ENCODE measurements around the gene LPCAT1. TPM values are rescaled to one million over a fixed set of nuclear protein-coding genes. Genes with fewer than 3 reads are reported as not detected.
A peak's percentile ranks its signal among the peaks of the same experiment; 100 is the strongest.

Gene LPCAT1
- total and polyA plus RNA-seq, 2 of the 13 experiments (the other 11 are each of a cell fraction or from before 2014, with no cell fraction given) = 29.8 to 90.6 TPM

DNA sequence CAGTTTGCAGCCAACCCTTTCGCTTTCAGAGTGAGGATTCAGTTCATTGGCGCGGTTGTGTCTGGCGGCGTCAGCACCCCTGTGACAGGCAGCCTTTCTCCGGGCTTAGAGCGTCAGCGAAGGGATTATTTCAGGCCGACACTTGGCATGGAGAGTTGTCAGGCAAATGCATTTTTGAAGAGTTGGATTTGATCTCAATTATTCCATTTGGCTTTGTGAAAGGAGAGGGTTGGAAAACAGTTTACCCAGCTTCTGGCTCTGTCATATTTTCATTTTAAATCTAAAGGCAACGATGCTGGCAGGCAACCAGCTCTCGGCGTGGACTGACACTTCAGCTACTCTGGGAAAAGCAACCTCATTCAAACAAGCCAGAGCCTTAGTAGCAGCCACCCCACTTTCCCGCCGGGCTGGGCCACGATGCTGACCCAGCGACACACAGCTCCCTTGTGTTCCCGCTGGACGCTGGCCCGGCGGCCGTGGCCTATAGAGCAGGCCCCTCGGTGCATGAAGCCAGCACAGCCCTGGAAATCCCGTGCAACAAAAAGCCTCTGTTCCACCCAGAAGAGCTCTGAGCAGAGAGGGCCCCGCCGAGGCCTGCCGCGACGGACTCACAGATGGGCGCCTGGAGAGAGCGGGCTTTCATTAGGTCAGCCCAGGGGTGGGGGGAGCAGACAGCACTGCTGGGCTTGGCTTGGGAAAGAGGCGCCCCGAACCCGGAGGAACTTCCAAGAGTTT, 28.9 kb upstream of the LPCAT1 start:
- intact Hi-C loops (cut with micrococcal nuclease; ENCODE audit: unreplicated experiment) (no loop called here), in situ Hi-C loops (cut with HindIII; ENCODE audit: extremely low pct_ligation_motif_present, low pct_unique_long_range_greater_than_20kb) (no loop called here)
- Histone ChIP-seq H3K9ac (ENCODE audit: insufficient read depth, low read depth, low read length) (no peak overlapping the region), H3K79me2 (ENCODE audit: insufficient read depth, low read length) (no peaks in the 10 kb centered on the region), H3K9me3 (ENCODE audit: low read length) (no peaks in the 10 kb centered on the region), H3K36me3 (replicated peaks in 1 of 2; ENCODE audit: control insufficient read depth in 1 of 2, insufficient read depth in 2 of 2, low read length in 2 of 2) (no peaks in the 10 kb centered on the region), H3K4me1 (ENCODE audit: insufficient read depth, low read length) (peaks cover 77% of the 10 kb centered on the region), H3K27me3 (ENCODE audit: control insufficient read depth in 1 of 2, insufficient read depth in 2 of 2, low read length in 2 of 2) (no peaks in the 10 kb centered on the region), H3K4me2 (ENCODE audit: low read depth, low read length) (no peak overlapping the region), H2AFZ (ENCODE audit: low read length) (no peak overlapping the region), H3K27ac (ENCODE audit: extremely low read length, insufficient read depth, low read length) (peak overlapping the region; percentile 2), H4K20me1 (ENCODE audit: insufficient read depth, low read length) (no peaks in the 10 kb centered on the region), H3K4me3 (replicated peaks in 1 of 3; ENCODE audit: insufficient read depth in 1 of 3, low read depth in 2 of 3, low read length in 3 of 3) (no peak overlapping the region)
- ATAC-seq (peak; percentile 10), FAIRE-seq (no peak), DNase-seq (ENCODE audit: low spot score) (peak; percentile 48)
- POLR2A ChIA-PET = interaction anchor here (1.0 kb wide), 1 partner anchor 16 kb away, joined by 4 read pairs; no protein-coding TSS in a partner anchor
- BruUV-seq (replicated peaks) = no TSS peak
- CTCF ChIA-PET (ENCODE audit: low intra/inter-chr PET ratio, low total read pairs) = no interaction called here
- 75% methylated on average over 23 of the region's 33 CpGs for WGBS (ENCODE audit: low lambda C conversion rate)
- TF ChIP-seq, protein P1, sequence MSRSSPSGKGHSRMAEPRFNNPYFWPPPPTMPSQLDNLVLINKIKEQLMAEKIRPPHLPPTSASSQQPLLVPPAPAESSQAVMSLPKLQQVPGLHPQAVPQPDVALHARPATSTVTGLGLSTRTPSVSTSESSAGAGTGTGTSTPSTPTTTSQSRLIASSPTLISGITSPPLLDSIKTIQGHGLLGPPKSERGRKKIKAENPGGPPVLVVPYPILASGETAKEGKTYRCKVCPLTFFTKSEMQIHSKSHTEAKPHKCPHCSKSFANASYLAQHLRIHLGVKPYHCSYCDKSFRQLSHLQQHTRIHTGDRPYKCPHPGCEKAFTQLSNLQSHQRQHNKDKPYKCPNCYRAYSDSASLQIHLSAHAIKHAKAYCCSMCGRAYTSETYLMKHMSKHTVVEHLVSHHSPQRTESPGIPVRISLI (CRISPR knock-in tag; IDR thresholded peaks at IDR 0.05; ENCODE audit: borderline replicate concordance) = no peak
- peak; percentile 19; the same call in 1 of the 2 replicates for TF ChIP-seq GABPB1 (CRISPR knock-in tag; IDR thresholded peaks at IDR 0.05)
- TF ChIP-seq AGO2 (optimal IDR thresholded peaks at IDR 0.05; ENCODE audit: low read depth, low read length) = no peak
- TF ChIP-seq, protein P2, sequence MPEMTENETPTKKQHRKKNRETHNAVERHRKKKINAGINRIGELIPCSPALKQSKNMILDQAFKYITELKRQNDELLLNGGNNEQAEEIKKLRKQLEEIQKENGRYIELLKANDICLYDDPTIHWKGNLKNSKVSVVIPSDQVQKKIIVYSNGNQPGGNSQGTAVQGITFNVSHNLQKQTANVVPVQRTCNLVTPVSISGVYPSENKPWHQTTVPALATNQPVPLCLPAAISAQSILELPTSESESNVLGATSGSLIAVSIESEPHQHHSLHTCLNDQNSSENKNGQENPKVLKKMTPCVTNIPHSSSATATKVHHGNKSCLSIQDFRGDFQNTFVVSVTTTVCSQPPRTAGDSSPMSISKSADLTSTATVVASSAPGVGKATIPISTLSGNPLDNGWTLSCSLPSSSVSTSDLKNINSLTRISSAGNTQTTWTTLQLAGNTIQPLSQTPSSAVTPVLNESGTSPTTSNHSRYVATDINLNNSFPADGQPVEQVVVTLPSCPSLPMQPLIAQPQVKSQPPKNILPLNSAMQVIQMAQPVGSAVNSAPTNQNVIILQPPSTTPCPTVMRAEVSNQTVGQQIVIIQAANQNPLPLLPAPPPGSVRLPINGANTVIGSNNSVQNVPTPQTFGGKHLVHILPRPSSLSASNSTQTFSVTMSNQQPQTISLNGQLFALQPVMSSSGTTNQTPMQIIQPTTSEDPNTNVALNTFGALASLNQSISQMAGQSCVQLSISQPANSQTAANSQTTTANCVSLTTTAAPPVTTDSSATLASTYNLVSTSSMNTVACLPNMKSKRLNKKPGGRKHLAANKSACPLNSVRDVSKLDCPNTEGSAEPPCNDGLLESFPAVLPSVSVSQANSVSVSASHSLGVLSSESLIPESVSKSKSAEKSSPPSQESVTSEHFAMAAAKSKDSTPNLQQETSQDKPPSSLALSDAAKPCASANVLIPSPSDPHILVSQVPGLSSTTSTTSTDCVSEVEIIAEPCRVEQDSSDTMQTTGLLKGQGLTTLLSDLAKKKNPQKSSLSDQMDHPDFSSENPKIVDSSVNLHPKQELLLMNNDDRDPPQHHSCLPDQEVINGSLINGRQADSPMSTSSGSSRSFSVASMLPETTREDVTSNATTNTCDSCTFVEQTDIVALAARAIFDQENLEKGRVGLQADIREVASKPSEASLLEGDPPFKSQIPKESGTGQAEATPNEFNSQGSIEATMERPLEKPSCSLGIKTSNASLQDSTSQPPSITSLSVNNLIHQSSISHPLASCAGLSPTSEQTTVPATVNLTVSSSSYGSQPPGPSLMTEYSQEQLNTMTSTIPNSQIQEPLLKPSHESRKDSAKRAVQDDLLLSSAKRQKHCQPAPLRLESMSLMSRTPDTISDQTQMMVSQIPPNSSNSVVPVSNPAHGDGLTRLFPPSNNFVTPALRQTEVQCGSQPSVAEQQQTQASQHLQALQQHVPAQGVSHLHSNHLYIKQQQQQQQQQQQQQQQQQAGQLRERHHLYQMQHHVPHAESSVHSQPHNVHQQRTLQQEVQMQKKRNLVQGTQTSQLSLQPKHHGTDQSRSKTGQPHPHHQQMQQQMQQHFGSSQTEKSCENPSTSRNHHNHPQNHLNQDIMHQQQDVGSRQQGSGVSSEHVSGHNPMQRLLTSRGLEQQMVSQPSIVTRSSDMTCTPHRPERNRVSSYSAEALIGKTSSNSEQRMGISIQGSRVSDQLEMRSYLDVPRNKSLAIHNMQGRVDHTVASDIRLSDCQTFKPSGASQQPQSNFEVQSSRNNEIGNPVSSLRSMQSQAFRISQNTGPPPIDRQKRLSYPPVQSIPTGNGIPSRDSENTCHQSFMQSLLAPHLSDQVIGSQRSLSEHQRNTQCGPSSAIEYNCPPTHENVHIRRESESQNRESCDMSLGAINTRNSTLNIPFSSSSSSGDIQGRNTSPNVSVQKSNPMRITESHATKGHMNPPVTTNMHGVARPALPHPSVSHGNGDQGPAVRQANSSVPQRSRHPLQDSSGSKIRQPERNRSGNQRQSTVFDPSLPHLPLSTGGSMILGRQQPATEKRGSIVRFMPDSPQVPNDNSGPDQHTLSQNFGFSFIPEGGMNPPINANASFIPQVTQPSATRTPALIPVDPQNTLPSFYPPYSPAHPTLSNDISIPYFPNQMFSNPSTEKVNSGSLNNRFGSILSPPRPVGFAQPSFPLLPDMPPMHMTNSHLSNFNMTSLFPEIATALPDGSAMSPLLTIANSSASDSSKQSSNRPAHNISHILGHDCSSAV (CRISPR knock-in tag; IDR thresholded peaks at IDR 0.05; ENCODE audit: borderline replicate concordance) = no peak
- peak; percentile 54; the same call in 1 of the 2 replicates for TF ChIP-seq ZFX (CRISPR knock-in tag; IDR thresholded peaks at IDR 0.05; ENCODE audit: low read depth)
- no peak for TF ChIP-seq TCF7L2 (IDR thresholded peaks at IDR 0.05; ENCODE audit: low read depth, low read length)
- no peak for TF ChIP-seq CHD4 (IDR thresholded peaks at IDR 0.05; ENCODE audit: borderline replicate concordance, low read length)
- TF ChIP-seq ZNF879 (CRISPR knock-in tag; IDR thresholded peaks at IDR 0.05) = no peak
- no peak for TF ChIP-seq NCOA2 (CRISPR knock-in tag; IDR thresholded peaks at IDR 0.05)
- no peak for TF ChIP-seq ATF7-NPFF (CRISPR knock-in tag; IDR thresholded peaks at IDR 0.05; ENCODE audit: low read depth)
- TF ChIP-seq TOPORS (CRISPR knock-in tag; IDR thresholded peaks at IDR 0.05) = no peak
- TF ChIP-seq ZBTB21 (CRISPR knock-in tag; IDR thresholded peaks at IDR 0.05) = no peak
- no peak for TF ChIP-seq NFKBIZ (CRISPR knock-in tag; IDR thresholded peaks at IDR 0.05)
- no peak for TF ChIP-seq ZSCAN9 (CRISPR knock-in tag; IDR thresholded peaks at IDR 0.05; ENCODE audit: borderline replicate concordance)
- TF ChIP-seq PPARG (CRISPR knock-in tag; conservative IDR thresholded peaks at IDR 0.05) = no peak
- TF ChIP-seq SUZ12 (IDR thresholded peaks at IDR 0.05; ENCODE audit: low read depth, low read length) = no peak
- TF ChIP-seq PRPF4 (IDR thresholded peaks at IDR 0.05; ENCODE audit: low read depth, low read length, poor library complexity, severe bottlenecking) = peak; percentile 61

Data from HepG2 (cell line).